Ascending aorta (tissue), 2 donors: ENCODE data around the gene SRSF4. TPM values are rescaled to one million over a fixed set of nuclear protein-coding genes. Genes with fewer than 3 reads are reported as not detected.
"Not testable (repeated sequence)": the region's sequence is repeated elsewhere in the genome, so short reads cannot be mapped to it uniquely, and the experiment has no call there.

Experiments
- DNase-seq, 2 donors: peaks; one replicate each; pipeline ENCODE4 v3.0.0-alpha.2; 2019; ENCODE audit warnings: low spot score in 2 of 2
- H3K27ac ChIP-seq, 2 donors: fragments of 200-600 bp; sonication (generic); one replicate each; pipeline ENCODE4 v1.5.1; 2016 to 2017; ENCODE audit warnings: mild to moderate bottlenecking in 1 of 2
- H3K27me3 ChIP-seq: fragments of 200-600 bp; sonication (generic); one replicate; pipeline ENCODE4 v1.5.1; 2017
- H3K36me3 ChIP-seq, 2 donors: fragments of 200-600 bp; sonication (generic); one replicate each; pipeline ENCODE4 v1.5.1; 2016
- H3K4me1 ChIP-seq, 2 donors: fragments of 200-600 bp; sonication (generic); one replicate each; pipeline ENCODE4 v1.5.1; 2016 to 2017; ENCODE audit warnings: mild to moderate bottlenecking in 1 of 2
- H3K4me3 ChIP-seq, 2 donors: fragments of 200-600 bp; sonication (generic); one replicate each; pipeline ENCODE4 v1.5.1; 2016 to 2017; ENCODE audit warnings: mild to moderate bottlenecking in 1 of 2
- H3K9me3 ChIP-seq, 2 donors: fragments of 200-600 bp; sonication (generic); one replicate each; pipeline ENCODE4 v1.5.1; 2016
- CTCF ChIP-seq, 3 experiments: fragments of 200-600 bp in 2 of 3; fragments of 450-650 bp in 1 of 3; sonication (generic) in 2 of 3; IDR thresholded peaks; one replicate each; pipeline ENCODE4 v1.5.1; 2016 to 2019; ENCODE audit warnings: antibody characterized with exemption in 3 of 3, mild to moderate bottlenecking in 1 of 3, moderate library complexity in 1 of 3
- intact Hi-C: fragments of 100-400 bp; cut with DNase I; formaldehyde crosslinking; loops from one replicate; pipeline ENCODE4 v1.15.1; 2023
- total RNA-seq: library from RNA; depleted of rRNA; stranded (reverse); fragments of >200 nt; gene quantifications from one replicate; pipeline ENCODE4 v1.1.0, GENCODE V29; 2016

The SRSF4 gene
- total RNA-seq, 1 donor from 2014 or later, result 49.1 TPM

GRCh38 chr1:29142714-29143113, 39.0 kb downstream of the SRSF4 start:
- H3K27me3 ChIP-seq, result no peaks in the 10 kb centered on the region
- H3K27ac ChIP-seq, result no peak overlapping the region
- no peaks in the 10 kb centered on the region for H3K4me1 ChIP-seq
- intact Hi-C loops, result no loop called here
- peaks cover 25 to 33% of the 10 kb centered on the region in 2 donors for H3K36me3 ChIP-seq
- no peak for TF ChIP-seq CTCF (IDR thresholded peaks at IDR 0.05)
- DNase-seq, result no peak
- no peaks in the 10 kb centered on the region for H3K9me3 ChIP-seq
- no peak overlapping the region for H3K4me3 ChIP-seq

- Histone ChIP-seq H3K9me3 (no peaks in the 10 kb centered on the region), H3K27ac (no peak overlapping the region), H3K4me1 (no peaks in the 10 kb centered on the region), H3K36me3 (no peaks in the 10 kb centered on the region), H3K27me3 (no peaks in the 10 kb centered on the region), H3K4me3 (no peak overlapping the region)
- intact Hi-C loops, result no loop called here
- TF ChIP-seq CTCF (IDR thresholded peaks at IDR 0.05), result no peak
- no peak for DNase-seq
Measured at GRCh38 chr1:29136391-29136915, 45.2 kb downstream of the SRSF4 start.

GRCh38 chr1:29134695-29135028, 47.0 kb downstream of the SRSF4 start:
- Histone ChIP-seq H3K9me3 (no peaks in the 10 kb centered on the region), H3K4me1 (no peaks in the 10 kb centered on the region), H3K4me3 (no peak overlapping the region), H3K36me3 (no peaks in the 10 kb centered on the region), H3K27me3 (no peaks in the 10 kb centered on the region), H3K27ac (no peak overlapping the region)
- no peak for TF ChIP-seq CTCF (IDR thresholded peaks at IDR 0.05)
- intact Hi-C loops, result no loop called here
- DNase-seq, result no peak

GRCh38 chr1:29133861-29134694, 47.6 kb downstream of the SRSF4 start:
- intact Hi-C loops, result no loop called here
- TF ChIP-seq CTCF (IDR thresholded peaks at IDR 0.05), result no peak
- no peaks in the 10 kb centered on the region for H3K36me3 ChIP-seq
- no peaks in the 10 kb centered on the region for H3K4me1 ChIP-seq
- DNase-seq, result no peak
- no peak overlapping the region for H3K27ac ChIP-seq
- no peak overlapping the region for H3K4me3 ChIP-seq
- no peaks in the 10 kb centered on the region for H3K27me3 ChIP-seq
- H3K9me3 ChIP-seq, result no peaks in the 10 kb centered on the region

GRCh38 chr1:29131056-29131455, 50.6 kb downstream of the SRSF4 start:
- H3K36me3 ChIP-seq, H3K4me1 ChIP-seq, H3K4me3 ChIP-seq, intact Hi-C loops, H3K9me3 ChIP-seq, H3K27me3 ChIP-seq, H3K27ac ChIP-seq, DNase-seq: not testable (repeated sequence)

GRCh38 chr1:29129916-29130315, 51.8 kb downstream of the SRSF4 start:
- intact Hi-C loops, result loop anchor here (5.0 to 10.0 kb wide), 4 partner anchors 215 to 1765 kb away; partner anchors contain the start of genes EPB41, MAP3K6 and RNU11
- no peak for DNase-seq
- TF ChIP-seq CTCF (IDR thresholded peaks at IDR 0.05), result no peak
- H3K9me3 ChIP-seq, result no peaks in the 10 kb centered on the region
- H3K4me1 ChIP-seq, result peaks cover 0 to 5% of the 10 kb centered on the region in 2 donors
- no peak overlapping the region for H3K4me3 ChIP-seq
- no peaks in the 10 kb centered on the region for H3K36me3 ChIP-seq
- H3K27ac ChIP-seq, result no peak overlapping the region
- no peaks in the 10 kb centered on the region for H3K27me3 ChIP-seq
